Nephron (organoid): ENCODE data around the gene YBX3.
A peak's percentile ranks its signal among the peaks of the same experiment; 100 is the strongest.
"Not testable (repeated sequence)": the region's sequence is repeated elsewhere in the genome, so short reads cannot be mapped to it uniquely, and the experiment has no call there.

Source experiments
- H3K27ac Mint-ChIP-seq, 3 experiments: 2 replicates each; pipeline ENCODE4 v1.8.0; 2020; ENCODE audit warnings: mixed read lengths in 3 of 3, mild to moderate bottlenecking in 2 of 3, moderate library complexity in 1 of 3
- H3K27me3 Mint-ChIP-seq: 2 replicates; pipeline ENCODE4 v1.8.0; 2021; ENCODE audit warnings: low read depth, mild to moderate bottlenecking, moderate library complexity, mixed read lengths
- H3K36me3 Mint-ChIP-seq: 2 replicates; pipeline ENCODE4 v1.8.0; 2020; ENCODE audit warnings: low read depth, mixed read lengths
- H3K4me1 Mint-ChIP-seq: 2 replicates; pipeline ENCODE4 v1.8.0; 2020; ENCODE audit warnings: mixed read lengths
- H3K4me3 Mint-ChIP-seq, 3 experiments: 2 replicates each; pipeline ENCODE4 v1.8.0; 2020; ENCODE audit warnings: mild to moderate bottlenecking in 3 of 3, mixed read lengths in 3 of 3, moderate library complexity in 2 of 3
- H3K9me3 Mint-ChIP-seq: 2 replicates; pipeline ENCODE4 v1.8.0; 2020; ENCODE audit warnings: mixed read lengths
- CTCF ChIP-seq, 3 experiments: fragments of 200-600 bp; sonication (generic); IDR thresholded peaks; one replicate each; pipeline ENCODE4 v1.5.0; 2021; ENCODE audit warnings: antibody characterized with exemption in 3 of 3; ENCODE audit not compliant: unreplicated experiment in 3 of 3

YBX3 gene

DNA sequence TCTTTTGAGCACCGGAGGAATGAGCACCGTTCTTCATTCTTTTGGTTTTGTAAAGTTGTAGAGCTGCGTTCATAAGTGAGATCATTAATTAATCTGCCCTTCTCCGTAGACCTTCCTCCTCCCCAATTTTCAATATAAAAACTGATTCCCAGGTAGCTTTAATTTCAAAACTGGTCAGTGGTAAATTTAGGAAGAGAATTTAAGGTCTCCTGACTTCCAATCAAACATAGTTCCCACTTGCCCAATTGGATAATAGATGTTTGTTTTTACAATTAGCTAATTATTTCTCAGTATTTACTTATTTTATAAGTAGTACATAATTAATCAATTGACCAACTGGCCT, 27.2 kb upstream of the YBX3 start:
- no peak overlapping the region for H3K27ac Mint-ChIP-seq
- no peaks in the 10 kb centered on the region for H3K9me3 Mint-ChIP-seq
- H3K36me3 Mint-ChIP-seq = no peaks in the 10 kb centered on the region
- peaks cover 5% of the 10 kb centered on the region for H3K4me1 Mint-ChIP-seq
- TF ChIP-seq CTCF (IDR thresholded peaks at IDR 0.05; ENCODE audit: unreplicated experiment in 3 of 3) = peak in 1 of 3 experiments; percentile 30
- peak overlapping the region in 2 of 3 experiments; percentile 79 to 82 for H3K4me3 Mint-ChIP-seq
- H3K27me3 Mint-ChIP-seq = no peaks in the 10 kb centered on the region

DNA sequence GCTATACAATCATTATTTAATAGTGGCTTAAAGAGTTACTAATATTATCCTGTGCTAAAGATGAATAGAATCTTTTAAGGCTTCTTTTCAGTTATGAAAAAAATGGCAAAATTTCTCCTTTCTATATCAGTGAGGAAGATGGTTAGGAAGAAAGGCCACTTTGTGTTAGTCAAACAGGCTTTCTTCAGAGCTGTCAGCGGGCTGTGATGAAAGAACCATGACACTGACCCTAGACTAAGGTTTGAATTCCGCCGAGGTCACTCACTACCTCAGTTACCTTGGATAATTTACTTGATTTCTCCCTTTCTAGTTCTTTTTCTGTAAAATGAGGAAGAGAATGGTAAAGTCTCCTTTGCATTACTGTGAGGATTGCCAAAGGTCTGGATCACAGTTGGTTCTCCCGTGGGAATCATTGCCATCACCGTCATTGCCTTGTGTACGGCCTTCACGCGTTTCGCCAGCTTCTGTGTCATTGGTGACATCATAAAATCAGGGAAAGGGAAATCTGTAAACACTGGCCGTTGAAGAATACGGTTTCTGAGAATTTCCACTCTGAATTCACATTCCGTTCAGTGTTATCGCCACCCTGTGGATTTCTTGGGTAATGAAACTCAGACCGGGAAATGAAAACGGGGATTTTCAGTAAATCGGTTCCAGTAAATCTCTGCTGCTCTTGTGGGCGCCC, 26.7 kb upstream of the YBX3 start:
- Mint-ChIP-seq H3K27me3 (peaks cover 2% of the 10 kb centered on the region), H3K9me3 (no peaks in the 10 kb centered on the region), H3K4me1 (peaks cover 5% of the 10 kb centered on the region), H3K27ac (peak overlapping the region in 2 of 3 experiments; percentile 9 to 23), H3K4me3 (peak overlapping the region; percentile 67 to 82 (median 79)), H3K36me3 (no peaks in the 10 kb centered on the region)
- peak; percentile 87 to 93 (median 88) for TF ChIP-seq CTCF (IDR thresholded peaks at IDR 0.05; ENCODE audit: unreplicated experiment in 3 of 3)

- Mint-ChIP-seq H3K27me3 (peaks cover 9% of the 10 kb centered on the region), H3K36me3 (no peaks in the 10 kb centered on the region)
- TF ChIP-seq CTCF (IDR thresholded peaks at IDR 0.05; ENCODE audit: unreplicated experiment in 3 of 3) = no peak
These were observed 24.6 kb upstream of the YBX3 start for GRCh38 chr12:10747730-10748129.

DNA sequence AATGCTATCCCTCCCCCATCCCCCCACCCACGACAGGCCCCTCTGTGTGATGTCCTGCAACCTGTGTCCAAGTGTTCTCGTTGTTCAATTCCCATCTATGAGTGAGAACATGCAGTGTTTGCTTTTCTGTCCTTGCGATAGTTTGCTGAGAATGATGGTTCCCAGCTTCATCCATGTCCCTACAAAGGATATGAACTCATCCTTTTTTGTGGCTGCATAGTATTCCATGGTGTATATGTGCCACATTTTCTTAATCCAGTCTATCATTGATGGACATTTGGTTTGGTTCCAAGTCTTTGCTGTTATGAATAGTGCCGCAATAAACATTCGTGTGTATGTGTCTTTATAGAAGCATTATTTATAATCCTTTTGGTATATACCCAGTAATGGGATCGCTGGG, 20.3 kb upstream of the YBX3 start:
- not testable (repeated sequence) for H3K36me3 Mint-ChIP-seq, H3K4me1 Mint-ChIP-seq, H3K9me3 Mint-ChIP-seq, H3K27ac Mint-ChIP-seq, H3K4me3 Mint-ChIP-seq, H3K27me3 Mint-ChIP-seq

More at GRCh38 chr12:10747730-10748129, 24.6 kb upstream of the YBX3 start:
- Mint-ChIP-seq H3K4me3 (no peak overlapping the region), H3K27ac (no peak overlapping the region), H3K4me1 (peaks cover 5% of the 10 kb centered on the region), H3K9me3 (no peaks in the 10 kb centered on the region)

DNA sequence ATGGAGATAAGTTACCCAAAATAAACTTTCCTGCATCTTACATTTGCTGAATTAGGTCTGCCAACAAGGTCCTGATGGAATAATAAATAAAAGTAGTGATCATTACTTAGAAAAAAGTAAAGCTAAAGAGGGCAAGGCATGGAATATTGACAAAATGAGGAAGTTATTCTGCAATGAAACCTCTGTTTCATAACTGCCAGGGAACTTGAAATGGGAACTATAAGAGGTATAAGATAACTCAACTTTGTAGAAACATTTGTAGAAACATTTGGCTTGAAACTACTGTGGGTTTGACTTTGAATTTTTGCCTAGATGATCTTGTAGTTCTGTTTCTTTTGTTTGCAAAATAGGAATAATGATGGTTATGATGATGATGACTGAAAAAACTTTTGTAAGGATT, 18.7 kb upstream of the YBX3 start:
- H3K36me3 Mint-ChIP-seq = no peaks in the 10 kb centered on the region
- H3K27ac Mint-ChIP-seq = no peak overlapping the region
- no peaks in the 10 kb centered on the region for H3K4me1 Mint-ChIP-seq
- TF ChIP-seq CTCF (IDR thresholded peaks at IDR 0.05; ENCODE audit: unreplicated experiment in 3 of 3) = no peak
- peaks cover 9% of the 10 kb centered on the region for H3K27me3 Mint-ChIP-seq
- no peaks in the 10 kb centered on the region for H3K9me3 Mint-ChIP-seq
- H3K4me3 Mint-ChIP-seq = no peak overlapping the region

DNA sequence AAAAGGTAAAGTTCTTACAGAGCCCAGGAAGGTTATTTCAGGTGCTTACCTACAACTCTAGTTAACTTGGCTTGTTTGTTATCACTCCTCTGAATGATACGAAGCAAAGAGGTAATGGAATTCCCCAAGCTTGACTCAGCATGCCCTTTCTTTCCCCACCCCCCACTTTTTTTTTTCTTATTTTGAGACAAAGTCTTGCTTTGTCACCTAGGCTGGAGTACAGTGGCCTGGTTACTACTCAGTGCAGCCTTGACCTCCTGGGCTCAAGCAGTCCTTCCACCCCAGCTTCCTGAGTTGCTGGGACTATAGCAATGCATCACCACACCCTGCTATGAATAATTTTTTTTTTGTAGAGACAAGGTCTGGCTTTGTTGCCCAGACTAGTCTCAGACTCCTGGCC, 17.1 kb upstream of the YBX3 start:
- no peak overlapping the region for H3K4me3 Mint-ChIP-seq
- no peak for TF ChIP-seq CTCF (IDR thresholded peaks at IDR 0.05; ENCODE audit: unreplicated experiment in 3 of 3)
- no peak overlapping the region for H3K27ac Mint-ChIP-seq
- H3K27me3 Mint-ChIP-seq = peaks cover 9% of the 10 kb centered on the region
- H3K9me3 Mint-ChIP-seq = no peaks in the 10 kb centered on the region
- H3K36me3 Mint-ChIP-seq = no peaks in the 10 kb centered on the region
- H3K4me1 Mint-ChIP-seq = no peaks in the 10 kb centered on the region
